Astrocyte of the spinal cord (primary cell): ENCODE results near the gene NCMAP.
"Not testable (repeated sequence)": the region's sequence is repeated elsewhere in the genome, so short reads cannot be mapped to it uniquely, and the experiment has no call there.

Experiments
- DNase-seq: peaks from one replicate; pipeline ENCODE4 v3.0.0; 2011; ENCODE audit warnings: low read depth, low spot score
- H3K4me3 ChIP-seq: 2 replicates; pipeline ENCODE4 v1.5.1; 2011; ENCODE audit warnings: low read depth, mild to moderate bottlenecking, low read length, moderate library complexity
- in situ Hi-C: cut with HindIII; loops from 2 replicates; pipeline ENCODE4 v1.10.0; 2017; ENCODE audit warnings: low sequenced_read_pairs
- TF ChIP-seq, protein P1 (sequence below): IDR thresholded peaks from 2 replicates; pipeline ENCODE4 v1.5.1; 2012; ENCODE audit warnings: low read depth, mild to moderate bottlenecking, low read length, inconsistent platforms

NCMAP gene

DNA sequence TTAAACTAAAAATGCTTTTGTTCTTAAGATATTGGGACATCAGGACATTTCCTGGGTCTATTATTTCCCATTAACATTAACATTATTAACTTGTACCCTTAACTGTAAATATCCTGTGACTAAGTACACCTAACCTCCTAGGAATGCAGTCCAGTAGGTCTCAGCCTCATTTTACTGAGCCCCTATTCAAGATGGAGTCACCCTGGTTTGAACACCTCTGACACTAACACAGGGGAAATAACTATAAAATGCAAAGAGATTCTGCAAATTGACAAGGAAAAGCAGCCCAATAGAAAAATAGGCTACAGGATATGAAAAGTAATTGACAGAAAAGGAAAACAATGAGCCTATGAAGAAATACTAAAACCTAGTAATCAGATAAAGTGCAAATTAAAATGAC lies 11.6 kb upstream of the NCMAP start:
- H3K4me3 ChIP-seq = no peak overlapping the region
- in situ Hi-C loops = no loop called here
- no peak for DNase-seq
- TF ChIP-seq, protein P1, sequence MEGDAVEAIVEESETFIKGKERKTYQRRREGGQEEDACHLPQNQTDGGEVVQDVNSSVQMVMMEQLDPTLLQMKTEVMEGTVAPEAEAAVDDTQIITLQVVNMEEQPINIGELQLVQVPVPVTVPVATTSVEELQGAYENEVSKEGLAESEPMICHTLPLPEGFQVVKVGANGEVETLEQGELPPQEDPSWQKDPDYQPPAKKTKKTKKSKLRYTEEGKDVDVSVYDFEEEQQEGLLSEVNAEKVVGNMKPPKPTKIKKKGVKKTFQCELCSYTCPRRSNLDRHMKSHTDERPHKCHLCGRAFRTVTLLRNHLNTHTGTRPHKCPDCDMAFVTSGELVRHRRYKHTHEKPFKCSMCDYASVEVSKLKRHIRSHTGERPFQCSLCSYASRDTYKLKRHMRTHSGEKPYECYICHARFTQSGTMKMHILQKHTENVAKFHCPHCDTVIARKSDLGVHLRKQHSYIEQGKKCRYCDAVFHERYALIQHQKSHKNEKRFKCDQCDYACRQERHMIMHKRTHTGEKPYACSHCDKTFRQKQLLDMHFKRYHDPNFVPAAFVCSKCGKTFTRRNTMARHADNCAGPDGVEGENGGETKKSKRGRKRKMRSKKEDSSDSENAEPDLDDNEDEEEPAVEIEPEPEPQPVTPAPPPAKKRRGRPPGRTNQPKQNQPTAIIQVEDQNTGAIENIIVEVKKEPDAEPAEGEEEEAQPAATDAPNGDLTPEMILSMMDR = no peak

- H3K4me3 ChIP-seq = no peak overlapping the region
- DNase-seq = no peak
- TF ChIP-seq, protein P1 = no peak
- in situ Hi-C loops = no loop called here
These were observed 10.2 kb upstream of the NCMAP start for GRCh38 chr1:24545662-24546061.

DNA sequence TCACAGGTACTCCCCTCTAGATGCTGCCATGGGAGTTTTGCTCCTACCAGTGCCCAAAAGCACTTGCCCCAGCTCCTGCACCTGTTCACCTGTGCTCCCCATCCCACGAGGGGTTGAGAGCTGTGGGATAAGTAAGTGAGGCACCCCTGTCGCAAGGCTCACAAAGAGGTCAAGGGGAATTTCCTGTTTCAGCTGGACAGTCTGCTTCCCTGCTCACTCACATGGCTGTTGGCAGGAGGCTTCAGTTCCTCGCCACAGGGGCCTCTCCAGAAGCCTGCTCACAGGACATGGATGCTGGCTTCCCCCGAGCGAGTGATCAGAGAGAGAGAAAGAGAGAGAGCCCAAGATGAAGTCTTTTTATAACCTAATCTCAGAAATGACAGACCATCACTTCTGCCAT lies 8.7 kb upstream of the NCMAP start:
- TF ChIP-seq, protein P1 = no peak
- no peak overlapping the region for H3K4me3 ChIP-seq
- in situ Hi-C loops = no loop called here

GRCh38 chr1:24548070-24548469 lies 7.8 kb upstream of the NCMAP start:
- in situ Hi-C loops = no loop called here
- TF ChIP-seq, protein P1 = no peak
- H3K4me3 ChIP-seq = no peak overlapping the region

More for the DNA sequence above, 8.7 kb upstream of the NCMAP start:
- DNase-seq = no peak

GRCh38 chr1:24549210-24549609 lies 6.7 kb upstream of the NCMAP start:
- DNase-seq, in situ Hi-C loops, H3K4me3 ChIP-seq: not testable (repeated sequence)

More at GRCh38 chr1:24548070-24548469, 7.8 kb upstream of the NCMAP start:
- DNase-seq = no peak

GRCh38 chr1:24551290-24551959 lies 4.5 kb upstream of the NCMAP start:
- TF ChIP-seq, protein P1 = no peak
- DNase-seq = no peak
- no peak overlapping the region for H3K4me3 ChIP-seq
- in situ Hi-C loops = no loop called here

DNA sequence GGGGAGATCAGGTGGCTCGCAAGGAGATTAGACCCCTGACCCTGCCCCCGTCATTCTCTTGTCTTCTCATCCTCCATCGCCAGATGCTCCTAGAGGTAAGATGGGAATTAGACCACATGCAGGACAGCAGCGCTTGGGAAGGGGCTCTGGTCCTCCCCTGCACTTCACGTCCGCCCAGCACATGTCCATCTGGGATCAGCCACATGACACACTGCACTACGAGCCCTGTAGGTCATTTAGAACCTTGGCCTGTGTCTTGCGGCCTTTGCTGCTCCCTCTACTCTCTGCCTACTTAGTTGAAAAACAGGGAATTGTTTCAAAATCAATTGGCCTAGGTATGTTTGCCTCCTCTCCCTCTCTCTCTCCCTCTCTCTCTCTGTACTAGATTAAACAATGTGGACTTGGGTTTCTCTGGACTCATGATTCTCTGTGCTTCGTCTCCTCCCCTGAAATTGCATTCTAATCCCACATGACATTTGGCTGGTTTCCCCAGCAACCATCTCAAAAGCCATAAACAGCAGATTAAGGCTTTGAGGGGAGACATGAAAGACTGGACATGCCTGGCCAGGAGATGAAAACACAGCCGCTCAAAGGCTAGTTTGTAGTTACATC lies 3.8 kb upstream of the NCMAP start:
- TF ChIP-seq, protein P1 = no peak
- no peak for DNase-seq
- no peak overlapping the region for H3K4me3 ChIP-seq
- in situ Hi-C loops = no loop called here
